IMR-90 (cell line): Measurements from ENCODE around the gene B3GLCT. TPM values are rescaled to one million over a fixed set of nuclear protein-coding genes. Genes with fewer than 3 reads are reported as not detected.

ENCODE experiments used
- ATAC-seq: fragments of 200-7000 bp; cut with Tn5 transposase; 2 replicates; pipeline ENCODE4 v1.9.1; 2020; ENCODE audit warnings: low read depth, mild to moderate bottlenecking, moderate library complexity
- BruUV-seq: library from RNA; stranded (reverse); fragments of 400-500 nt; replicated peaks from 2 replicates; lab custom pipeline; 2021; lab: Mats Ljungman, UMichigan
- CTCF ChIA-PET: fragments of 300-600 bp; formaldehyde crosslinking; extraction: SDS; loops from one replicate; lab custom pipeline; 2021; ENCODE audit warnings: antibody characterized with exemption; lab: Yijun Ruan, JAX
- POLR2A ChIA-PET: fragments of 300-600 bp; sonication (Branson Sonifier 250); formaldehyde crosslinking; loops from one replicate; lab custom pipeline; 2022; ENCODE audit warnings: antibody characterized with exemption; ENCODE audit not compliant: unreplicated experiment; lab: Charles Lee
- DNase-seq: peaks from one replicate; pipeline ENCODE4 v3.0.0; 2013
- H2AFZ ChIP-seq: replicated peaks from 2 replicates; pipeline ENCODE3; 2013; ENCODE audit warnings: low read length, mild to moderate bottlenecking; ENCODE audit not compliant: poor library complexity
- H2AK5ac ChIP-seq: 2 replicates; pipeline ENCODE4 v1.6.1; 2013; ENCODE audit warnings: low read depth, low read length, inconsistent platforms
- H2AK9ac ChIP-seq: replicated peaks from 2 replicates; pipeline ENCODE3; 2013; ENCODE audit warnings: mild to moderate bottlenecking, low read depth, low read length, moderate library complexity; ENCODE audit not compliant: poor library complexity
- H2BK120ac ChIP-seq: 2 replicates; pipeline ENCODE4 v1.6.1; 2013; ENCODE audit warnings: low read depth, low read length, inconsistent platforms
- H2BK15ac ChIP-seq: 3 replicates; pipeline ENCODE4 v1.6.1; 2013; ENCODE audit warnings: low read depth, low read length, inconsistent platforms
- H2BK20ac ChIP-seq: 2 replicates; pipeline ENCODE4 v1.6.1; 2013; ENCODE audit warnings: low read depth, mild to moderate bottlenecking, inconsistent platforms, low read length, moderate library complexity
- H2BK5ac ChIP-seq: 2 replicates; pipeline ENCODE4 v1.6.1; 2013; ENCODE audit warnings: mild to moderate bottlenecking, low read depth, low read length, inconsistent platforms; ENCODE audit not compliant: poor library complexity, severe bottlenecking
- H3K14ac ChIP-seq: replicated peaks from 2 replicates; pipeline ENCODE4 v1.6.1; 2013; ENCODE audit warnings: low read depth, low read length, inconsistent platforms
- H3K18ac ChIP-seq: 2 replicates; pipeline ENCODE4 v1.6.1; 2013; ENCODE audit warnings: low read depth, low read length, control low read depth
- H3K23ac ChIP-seq: 2 replicates; pipeline ENCODE4 v1.6.1; 2013; ENCODE audit warnings: low read depth, low read length, inconsistent platforms
- H3K27ac ChIP-seq: 2 replicates; pipeline ENCODE4 v1.5.1; 2013; ENCODE audit warnings: mild to moderate bottlenecking, control low read depth, low read length; ENCODE audit not compliant: insufficient read depth
- H3K27me3 ChIP-seq: 2 replicates; pipeline ENCODE4 v1.6.1; 2013; ENCODE audit warnings: low read length; ENCODE audit not compliant: control insufficient read depth, insufficient read depth
- H3K36me3 ChIP-seq: 2 replicates; pipeline ENCODE4 v1.6.1; 2013; ENCODE audit warnings: low read length, mixed read lengths; ENCODE audit not compliant: control insufficient read depth, insufficient read depth
- H3K4ac ChIP-seq: 2 replicates; pipeline ENCODE4 v1.6.1; 2013; ENCODE audit warnings: low read depth, low read length, inconsistent platforms
- H3K4me1 ChIP-seq: 2 replicates; pipeline ENCODE4 v1.6.1; 2013; ENCODE audit warnings: low read length, mixed read lengths; ENCODE audit not compliant: control insufficient read depth, insufficient read depth
- H3K4me2 ChIP-seq: 2 replicates; pipeline ENCODE4 v1.6.1; 2013; ENCODE audit warnings: low read depth, mild to moderate bottlenecking, control low read depth, low read length, moderate library complexity
- H3K4me3 ChIP-seq: 2 replicates; pipeline ENCODE4 v1.5.1; 2013; ENCODE audit warnings: low read depth, mild to moderate bottlenecking, control low read depth, low read length, moderate library complexity; ENCODE audit not compliant: insufficient read depth
- H3K56ac ChIP-seq: 2 replicates; pipeline ENCODE4 v1.6.1; 2013; ENCODE audit warnings: low read length, inconsistent platforms; ENCODE audit not compliant: insufficient read depth; ENCODE audit errors: extremely low read depth
- H3K79me1 ChIP-seq, 2 experiments: 2 replicates each; pipeline ENCODE4 v1.6.1; 2013; ENCODE audit warnings: low read length in 2 of 2, inconsistent platforms in 1 of 2, low read depth in 1 of 2
- H3K9ac ChIP-seq: 2 replicates; pipeline ENCODE4 v1.6.1; 2013; ENCODE audit warnings: low read depth, low read length, control low read depth
- H3K9me1 ChIP-seq: 2 replicates; pipeline ENCODE4 v1.6.1; 2013; ENCODE audit warnings: low read length, inconsistent platforms; ENCODE audit not compliant: insufficient read depth
- H3K9me3 ChIP-seq: 2 replicates; pipeline ENCODE4 v1.6.1; 2013; ENCODE audit warnings: low read length; ENCODE audit not compliant: control insufficient read depth, insufficient read depth
- H4K20me1 ChIP-seq: 2 replicates; pipeline ENCODE4 v1.6.1; 2013; ENCODE audit warnings: low read length, inconsistent platforms; ENCODE audit not compliant: insufficient read depth
- H4K5ac ChIP-seq: 2 replicates; pipeline ENCODE4 v1.6.1; 2013; ENCODE audit warnings: mild to moderate bottlenecking, low read depth, low read length, control low read depth
- H4K8ac ChIP-seq, 2 experiments: 2 replicates each; pipeline ENCODE4 v1.6.1; 2013; ENCODE audit warnings: low read depth in 2 of 2, low read length in 2 of 2, control low read depth in 1 of 2, inconsistent platforms in 1 of 2
- H4K91ac ChIP-seq: 2 replicates; pipeline ENCODE4 v1.6.1; 2013; ENCODE audit warnings: low read depth, low read length, inconsistent platforms; ENCODE audit not compliant: insufficient read depth
- BHLHE40 ChIP-seq: fragments of 150-350 bp; IDR thresholded peaks from 2 replicates; pipeline ENCODE4 v1.6.1; 2016; ENCODE audit warnings: mild to moderate bottlenecking, low read depth, low read length
- CEBPB ChIP-seq: IDR thresholded peaks from 2 replicates; pipeline ENCODE4 v1.6.1; 2012; ENCODE audit warnings: low read depth, low read length, improper control_type of control experiment
- CHD1 ChIP-seq: IDR thresholded peaks from 2 replicates; pipeline ENCODE4 v1.6.1; 2012; ENCODE audit warnings: low read depth, low read length, improper control_type of control experiment
- FOS ChIP-seq: fragments of 150-350 bp; IDR thresholded peaks from 2 replicates; pipeline ENCODE4 v1.6.1; 2016; ENCODE audit warnings: low read depth, low read length
- MAFK ChIP-seq: IDR thresholded peaks from 2 replicates; pipeline ENCODE4 v1.6.1; 2012; ENCODE audit warnings: low read depth, low read length, improper control_type of control experiment
- MAZ ChIP-seq: IDR thresholded peaks from 2 replicates; pipeline ENCODE4 v1.6.1; 2012; ENCODE audit warnings: low read depth, mild to moderate bottlenecking, low read length, improper control_type of control experiment, moderate library complexity, borderline replicate concordance
- MXI1 ChIP-seq: IDR thresholded peaks from 2 replicates; pipeline ENCODE4 v1.6.1; 2012; ENCODE audit warnings: low read depth, mild to moderate bottlenecking, low read length, moderate library complexity, borderline replicate concordance
- POLR2A ChIP-seq: IDR thresholded peaks from 2 replicates; pipeline ENCODE4 v1.6.1; 2012; ENCODE audit warnings: mild to moderate bottlenecking, low read depth, low read length
- RAD21 ChIP-seq: IDR thresholded peaks from 2 replicates; pipeline ENCODE4 v1.6.1; 2012; ENCODE audit warnings: low read length, improper control_type of control experiment
- RCOR1 ChIP-seq: IDR thresholded peaks from 2 replicates; pipeline ENCODE4 v1.6.1; 2012; ENCODE audit warnings: mild to moderate bottlenecking, low read length, improper control_type of control experiment; ENCODE audit not compliant: insufficient replicate concordance
- RFX5 ChIP-seq: IDR thresholded peaks from 2 replicates; pipeline ENCODE4 v1.8.0; 2012; ENCODE audit warnings: low read depth, mild to moderate bottlenecking, low read length, moderate library complexity
- SMC3 ChIP-seq: fragments of 150-350 bp; IDR thresholded peaks from 2 replicates; pipeline ENCODE4 v1.6.1; 2016; ENCODE audit warnings: low read depth, mild to moderate bottlenecking, antibody characterized with exemption, low read length, moderate library complexity
- WGBS, 2 experiments: methylation state at CpG; one replicate each; pipeline versions ENCODE4 v1.1.5 to v1.1.7; 2013; ENCODE audit warnings: missing lambda C conversion rate in 2 of 2; ENCODE audit not compliant: insufficient read length in 1 of 2; ENCODE audit errors: extremely low coverage in 2 of 2; 5-methylcytosine and 5-hydroxymethylcytosine counted together
- dilution Hi-C: fragments of 300-500 bp; cut with HindIII; formaldehyde crosslinking; loops from one replicate; pipeline ENCODE4 v1.14.3; 2018; ENCODE audit warnings: low sequenced_read_pairs; ENCODE audit not compliant: unreplicated experiment
- in situ Hi-C: fragments of 300-500 bp; cut with MboI; formaldehyde crosslinking; loops from 3 replicates; pipeline ENCODE4 v1.14.3; 2019; ENCODE audit warnings: low sequenced_read_pairs, inconsistent platforms, mixed read lengths
- intact Hi-C: fragments of 100-400 bp; cut with micrococcal nuclease; formaldehyde crosslinking; loops from 2 replicates; pipeline ENCODE4 v1.10.0; 2022
- polyA plus RNA-seq, 3 experiments: library from polyadenylated mRNA; depleted of rRNA; stranded (reverse); fragments of >200 nt; gene quantifications; 2 replicates each; pipeline ENCODE4 v1.2.3, GENCODE V29; 2012; ENCODE audit warnings: low replicate concordance in 1 of 3
- total RNA-seq: library from RNA; depleted of rRNA; stranded (reverse); fragments of >200 nt; gene quantifications from 2 replicates; pipeline ENCODE4 v1.2.3, GENCODE V29; 2012
- TF ChIP-seq, protein P1 (sequence below): fragments of 150-350 bp; IDR thresholded peaks from 2 replicates; pipeline ENCODE4 v1.6.1; 2016; ENCODE audit warnings: low read depth, mild to moderate bottlenecking, low read length, moderate library complexity, borderline replicate concordance

B3GLCT gene
- total and polyA plus RNA-seq, 2 of the 4 experiments (the other 2 are of a cell fraction), result 2.0 to 4.5 TPM

DNA sequence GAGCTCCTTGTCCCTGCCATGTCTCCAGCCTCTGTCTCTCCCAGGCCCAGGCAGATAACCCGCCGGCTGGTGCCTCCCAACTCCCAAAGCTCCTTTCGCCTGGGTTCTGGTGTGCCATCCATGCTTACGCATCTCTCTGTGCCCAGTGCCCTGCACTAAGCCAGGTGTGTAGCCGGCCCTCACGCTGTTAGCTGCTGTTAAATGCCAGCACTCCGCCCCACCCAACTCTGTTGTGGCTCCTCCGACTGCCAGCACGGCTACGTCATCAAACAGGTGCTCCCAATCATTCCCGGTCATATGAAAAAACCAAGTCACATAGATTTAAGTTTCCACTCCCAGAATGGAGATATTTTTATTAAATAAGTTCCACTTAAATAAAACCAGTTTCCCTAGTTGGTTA is 31.0 kb upstream of the B3GLCT start:
- Histone ChIP-seq H3K4ac (no peak overlapping the region), H4K20me1 (no peaks in the 10 kb centered on the region), H2BK15ac (no peak overlapping the region), H2BK5ac (no peak overlapping the region), H4K5ac (no peak overlapping the region), H3K27me3 (no peaks in the 10 kb centered on the region), H2BK120ac (no peak overlapping the region), H3K79me1 (no peaks in the 10 kb centered on the region), H3K4me1 (peaks cover under 1% of the 10 kb centered on the region), H3K27ac (no peak overlapping the region), H3K4me2 (no peak overlapping the region), H3K56ac (no peak overlapping the region), H2AK5ac (no peak overlapping the region), H3K14ac (no peak overlapping the region), H2AFZ (no peak overlapping the region), H4K91ac (no peak overlapping the region), H3K4me3 (no peak overlapping the region), H3K36me3 (no peaks in the 10 kb centered on the region), H4K8ac (no peak overlapping the region), H3K9ac (no peak overlapping the region), H3K9me1 (no peaks in the 10 kb centered on the region; the same call in 1 of the 2 replicates), H3K23ac (no peak overlapping the region), H3K18ac (no peak overlapping the region), H3K9me3 (no peaks in the 10 kb centered on the region), H2BK20ac (no peak overlapping the region), H2AK9ac (no peak overlapping the region)
- dilution Hi-C loops, result no loop called here
- no peak for ATAC-seq
- WGBS, 2 experiments, result 100% methylated on average over 3 of the region's 11 CpGs; no CpG with 5 or more reads in 1 of the 2 experiments
- no TSS peak for BruUV-seq
- intact Hi-C loops, result no loop called here
- POLR2A ChIA-PET, result no interaction called here
- no peak for DNase-seq
- CTCF ChIA-PET, result interaction anchor here (0.5 kb wide), 1 partner anchor 1320 kb away, joined by 3 read pairs; no protein-coding TSS in a partner anchor
- no peak for TF ChIP-seq CHD1
- no peak for TF ChIP-seq BHLHE40
- TF ChIP-seq MAZ, result no peak
- TF ChIP-seq RCOR1, result no peak
- TF ChIP-seq, protein P1, sequence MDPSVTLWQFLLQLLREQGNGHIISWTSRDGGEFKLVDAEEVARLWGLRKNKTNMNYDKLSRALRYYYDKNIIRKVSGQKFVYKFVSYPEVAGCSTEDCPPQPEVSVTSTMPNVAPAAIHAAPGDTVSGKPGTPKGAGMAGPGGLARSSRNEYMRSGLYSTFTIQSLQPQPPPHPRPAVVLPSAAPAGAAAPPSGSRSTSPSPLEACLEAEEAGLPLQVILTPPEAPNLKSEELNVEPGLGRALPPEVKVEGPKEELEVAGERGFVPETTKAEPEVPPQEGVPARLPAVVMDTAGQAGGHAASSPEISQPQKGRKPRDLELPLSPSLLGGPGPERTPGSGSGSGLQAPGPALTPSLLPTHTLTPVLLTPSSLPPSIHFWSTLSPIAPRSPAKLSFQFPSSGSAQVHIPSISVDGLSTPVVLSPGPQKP, result no peak
- TF ChIP-seq RAD21, result no peak
- no peak for TF ChIP-seq POLR2A
- no peak for TF ChIP-seq SMC3
- no peak for TF ChIP-seq MXI1
- TF ChIP-seq MAFK, result no peak
- TF ChIP-seq CEBPB, result no peak
- no peak for TF ChIP-seq FOS
- TF ChIP-seq RFX5, result no peak
- in situ Hi-C loops, result no loop called here
